Neural crest cell (in vitro differentiated cells): ENCODE measurements around the gene PTF1A. TPM values are rescaled to one million over a fixed set of nuclear protein-coding genes. Genes with fewer than 3 reads are reported as not detected.

Source experiments
- DNase-seq: peaks from one replicate; pipeline ENCODE4 v3.0.0; 2021; ENCODE audit warnings: low read depth, mixed read lengths, low spot score
- H3K27ac Mint-ChIP-seq: one replicate; pipeline ENCODE4 v1.8.0; 2021; ENCODE audit warnings: mild to moderate bottlenecking, mixed read lengths; ENCODE audit not compliant: unreplicated experiment
- H3K27me3 Mint-ChIP-seq: 2 replicates; pipeline ENCODE4 v1.8.0; 2021; ENCODE audit warnings: low read depth, mild to moderate bottlenecking, mixed read lengths
- H3K36me3 Mint-ChIP-seq: 2 replicates; pipeline ENCODE4 v1.8.0; 2021; ENCODE audit warnings: low read depth, mild to moderate bottlenecking, mixed read lengths
- H3K4me1 Mint-ChIP-seq: 2 replicates; pipeline ENCODE4 v1.8.0; 2021; ENCODE audit warnings: mixed read lengths
- H3K4me3 Mint-ChIP-seq: one replicate; pipeline ENCODE4 v1.8.0; 2021; ENCODE audit warnings: mild to moderate bottlenecking, mixed read lengths
- H3K9me3 Mint-ChIP-seq: 2 replicates; pipeline ENCODE4 v1.8.0; 2021; ENCODE audit warnings: mixed read lengths
- long read RNA-seq: library from polyadenylated mRNA; unstranded; transcript quantifications from one replicate; pipeline ENCODE4 v2.0.0, GENCODE V29; 2020
- total RNA-seq: library from RNA; stranded (reverse); gene quantifications from 2 replicates; pipeline ENCODE4 v1.2.1, GENCODE V29; 2021
- TF ChIP-seq, protein P1 (sequence below): fragments of 200-600 bp; sonication (generic); conservative IDR thresholded peaks from 2 replicates; pipeline ENCODE4 v1.5.0; 2021; ENCODE audit warnings: antibody characterized with exemption, mild to moderate bottlenecking

The PTF1A gene, protein sequence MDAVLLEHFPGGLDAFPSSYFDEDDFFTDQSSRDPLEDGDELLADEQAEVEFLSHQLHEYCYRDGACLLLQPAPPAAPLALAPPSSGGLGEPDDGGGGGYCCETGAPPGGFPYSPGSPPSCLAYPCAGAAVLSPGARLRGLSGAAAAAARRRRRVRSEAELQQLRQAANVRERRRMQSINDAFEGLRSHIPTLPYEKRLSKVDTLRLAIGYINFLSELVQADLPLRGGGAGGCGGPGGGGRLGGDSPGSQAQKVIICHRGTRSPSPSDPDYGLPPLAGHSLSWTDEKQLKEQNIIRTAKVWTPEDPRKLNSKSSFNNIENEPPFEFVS
- total RNA-seq, result 0.16 TPM in 1 of 2 replicates, not detected in the other
- long read RNA-seq, result 0 reads

DNA sequence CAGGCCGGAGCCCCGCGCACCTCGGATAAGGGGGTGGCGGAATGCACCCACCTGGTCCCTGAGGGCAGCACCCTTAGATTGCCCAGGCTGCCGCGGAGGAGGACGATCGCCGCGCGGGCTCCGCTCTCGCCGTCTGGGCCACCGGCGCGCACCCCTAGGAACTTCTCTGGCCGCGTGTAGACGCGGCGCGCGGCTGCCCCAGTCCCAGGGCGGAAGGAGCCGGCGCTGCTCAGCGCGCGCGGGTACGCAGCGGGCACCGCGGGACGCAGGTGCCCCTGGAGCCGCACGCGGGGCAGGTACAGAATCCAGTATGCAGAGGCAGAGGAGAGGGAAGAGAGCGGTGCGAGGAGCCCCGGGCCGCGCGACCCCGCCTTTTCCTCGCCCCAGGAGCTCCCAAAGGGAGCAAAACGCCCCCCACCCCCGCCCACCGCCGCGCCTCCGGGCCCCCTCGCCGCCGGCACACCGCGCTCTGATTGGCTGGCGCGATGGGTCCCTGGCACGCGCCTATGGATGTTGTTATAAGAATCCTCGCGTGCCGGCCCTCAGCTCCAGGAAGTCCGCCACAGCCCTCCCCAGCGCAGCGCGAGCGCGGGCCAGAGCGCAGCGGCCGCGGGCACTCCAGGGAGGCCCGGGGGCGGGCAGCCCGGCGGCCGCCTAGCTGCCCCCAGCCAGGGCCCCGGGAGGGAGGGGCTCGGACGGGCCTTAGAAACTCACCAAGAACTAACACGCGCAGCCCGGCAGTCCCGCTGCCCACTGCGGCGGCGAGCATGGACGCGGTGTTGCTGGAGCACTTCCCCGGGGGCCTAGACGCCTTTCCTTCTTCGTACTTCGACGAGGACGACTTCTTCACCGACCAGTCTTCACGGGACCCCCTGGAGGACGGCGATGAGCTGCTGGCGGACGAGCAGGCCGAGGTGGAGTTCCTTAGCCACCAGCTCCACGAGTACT is at the start of gene PTF1A:
Gene PTF1A, plus strand, starts transcription at position 549 of the 948 bp plus-strand sequence. Its CDS starts 219 bp downstream, at position 768.
- Mint-ChIP-seq H3K27me3 (peaks cover 96% of the 10 kb centered on the region), H3K27ac (no peak within 1 kb of the TSS), H3K36me3 (no peaks in the 10 kb centered on the region), H3K9me3 (no peaks in the 10 kb centered on the region), H3K4me1 (peaks cover 26% of the 10 kb centered on the region), H3K4me3 (peak within 1 kb of the TSS; percentile 57)
- TF ChIP-seq, protein P1, sequence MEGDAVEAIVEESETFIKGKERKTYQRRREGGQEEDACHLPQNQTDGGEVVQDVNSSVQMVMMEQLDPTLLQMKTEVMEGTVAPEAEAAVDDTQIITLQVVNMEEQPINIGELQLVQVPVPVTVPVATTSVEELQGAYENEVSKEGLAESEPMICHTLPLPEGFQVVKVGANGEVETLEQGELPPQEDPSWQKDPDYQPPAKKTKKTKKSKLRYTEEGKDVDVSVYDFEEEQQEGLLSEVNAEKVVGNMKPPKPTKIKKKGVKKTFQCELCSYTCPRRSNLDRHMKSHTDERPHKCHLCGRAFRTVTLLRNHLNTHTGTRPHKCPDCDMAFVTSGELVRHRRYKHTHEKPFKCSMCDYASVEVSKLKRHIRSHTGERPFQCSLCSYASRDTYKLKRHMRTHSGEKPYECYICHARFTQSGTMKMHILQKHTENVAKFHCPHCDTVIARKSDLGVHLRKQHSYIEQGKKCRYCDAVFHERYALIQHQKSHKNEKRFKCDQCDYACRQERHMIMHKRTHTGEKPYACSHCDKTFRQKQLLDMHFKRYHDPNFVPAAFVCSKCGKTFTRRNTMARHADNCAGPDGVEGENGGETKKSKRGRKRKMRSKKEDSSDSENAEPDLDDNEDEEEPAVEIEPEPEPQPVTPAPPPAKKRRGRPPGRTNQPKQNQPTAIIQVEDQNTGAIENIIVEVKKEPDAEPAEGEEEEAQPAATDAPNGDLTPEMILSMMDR, result no peak
- DNase-seq, result no peak

DNA sequence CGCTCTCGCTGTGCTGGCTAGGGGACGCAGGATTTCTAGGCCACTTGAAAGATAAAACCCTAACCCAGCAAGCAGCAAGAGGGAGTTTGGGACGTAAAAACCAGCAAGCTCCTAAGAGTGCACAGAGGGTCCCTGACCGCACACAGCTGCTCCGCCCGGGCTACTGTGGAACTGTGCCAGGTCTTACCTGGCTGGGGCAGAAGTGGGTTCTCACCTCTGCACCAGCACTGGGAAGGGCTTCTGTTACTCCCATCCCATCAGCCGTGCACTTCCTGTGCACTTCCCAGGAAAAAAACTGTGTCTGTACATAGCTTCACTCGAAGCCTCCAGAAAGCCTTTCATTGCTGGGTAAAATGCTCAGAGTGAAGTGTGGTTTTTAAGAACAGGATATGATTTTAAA is 45.9 kb upstream of the PTF1A start:
- H3K4me1 Mint-ChIP-seq, result no peaks in the 10 kb centered on the region
- no peak overlapping the region for H3K4me3 Mint-ChIP-seq
- H3K27me3 Mint-ChIP-seq, result peaks cover 7% of the 10 kb centered on the region

DNA sequence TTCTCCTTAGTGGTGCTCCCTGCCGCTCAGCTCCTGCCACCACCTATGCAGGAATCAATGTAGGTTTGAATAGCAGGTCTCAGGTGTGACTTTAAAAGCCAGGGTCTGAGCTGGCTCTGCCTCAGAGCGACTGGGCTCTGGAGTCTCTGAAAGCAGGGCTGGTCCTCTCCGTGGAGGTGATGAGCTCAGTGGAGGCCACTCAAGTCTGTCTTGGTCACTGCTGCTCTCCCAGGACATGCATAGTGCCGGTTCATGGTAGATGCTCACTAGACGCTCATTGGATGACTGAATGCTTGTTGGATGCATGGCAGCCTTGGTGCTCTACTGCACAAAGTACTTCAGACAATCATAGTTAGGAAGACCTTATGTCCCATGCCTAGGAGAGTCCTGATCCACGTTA is 45.1 kb upstream of the PTF1A start:
- no peak for DNase-seq
- no peaks in the 10 kb centered on the region for H3K4me1 Mint-ChIP-seq
- no peak overlapping the region for H3K27ac Mint-ChIP-seq
- H3K27me3 Mint-ChIP-seq, result peaks cover 7% of the 10 kb centered on the region
- no peak overlapping the region for H3K4me3 Mint-ChIP-seq
- TF ChIP-seq, protein P1, result no peak
- H3K9me3 Mint-ChIP-seq, result no peaks in the 10 kb centered on the region
- no peaks in the 10 kb centered on the region for H3K36me3 Mint-ChIP-seq

More for the DNA sequence above, 45.9 kb upstream of the PTF1A start:
- TF ChIP-seq, protein P1, result no peak
- no peaks in the 10 kb centered on the region for H3K9me3 Mint-ChIP-seq
- no peaks in the 10 kb centered on the region for H3K36me3 Mint-ChIP-seq
- DNase-seq, result no peak
- H3K27ac Mint-ChIP-seq, result no peak overlapping the region

DNA sequence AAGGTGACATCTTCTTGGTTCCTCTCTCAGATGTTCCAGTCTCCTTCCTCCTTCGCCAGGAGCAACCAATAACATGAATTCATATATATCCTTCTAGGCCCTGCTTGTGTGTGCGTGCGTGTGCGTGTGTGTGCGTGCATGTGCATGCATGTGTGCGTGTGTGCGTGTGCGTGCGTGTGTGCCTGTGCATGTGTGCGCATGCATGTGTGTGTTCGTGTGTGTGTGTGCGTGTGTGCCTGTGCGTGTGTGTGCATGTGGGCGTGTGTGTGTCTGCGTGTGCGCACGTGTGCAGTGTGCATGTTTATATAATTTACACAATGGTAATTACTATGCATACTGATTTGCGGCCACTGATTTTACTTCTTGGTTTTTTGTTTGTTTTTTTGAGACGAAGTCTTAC is 43.9 kb upstream of the PTF1A start:
- H3K4me3 Mint-ChIP-seq, result no peak overlapping the region
- H3K9me3 Mint-ChIP-seq, result no peaks in the 10 kb centered on the region
- H3K4me1 Mint-ChIP-seq, result no peaks in the 10 kb centered on the region
- H3K27ac Mint-ChIP-seq, result no peak overlapping the region
- peaks cover 7% of the 10 kb centered on the region for H3K27me3 Mint-ChIP-seq
- no peak for DNase-seq
- H3K36me3 Mint-ChIP-seq, result no peaks in the 10 kb centered on the region
- TF ChIP-seq, protein P1, result no peak

DNA sequence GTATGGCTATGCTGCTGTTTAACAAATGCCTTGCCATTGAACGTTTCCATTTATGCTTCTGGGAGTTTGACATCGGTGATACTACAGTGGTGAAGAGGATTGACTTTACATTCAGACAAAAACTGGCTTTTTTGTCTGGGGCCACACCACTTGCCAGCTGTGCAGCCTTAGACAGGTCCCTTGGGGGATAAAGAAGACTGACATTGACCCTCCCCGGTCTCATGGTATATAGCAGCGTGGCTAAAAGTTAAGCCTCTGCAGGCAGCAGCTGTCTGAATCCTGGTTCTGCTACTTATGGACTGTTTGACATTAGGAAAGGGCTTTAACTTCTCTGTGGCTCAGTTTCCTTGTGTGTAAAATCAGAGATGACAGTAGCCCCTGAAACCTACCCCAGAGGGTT is 42.0 kb upstream of the PTF1A start:
- TF ChIP-seq, protein P1, result no peak
- H3K36me3 Mint-ChIP-seq, result no peaks in the 10 kb centered on the region
- no peak for DNase-seq

More for the DNA sequence above, 42.0 kb upstream of the PTF1A start:
- H3K4me3 Mint-ChIP-seq, result no peak overlapping the region
- H3K9me3 Mint-ChIP-seq, result no peaks in the 10 kb centered on the region
- H3K4me1 Mint-ChIP-seq, result no peaks in the 10 kb centered on the region
- no peak overlapping the region for H3K27ac Mint-ChIP-seq
- peaks cover 11% of the 10 kb centered on the region for H3K27me3 Mint-ChIP-seq
